NCI-H1092 treated with DMSO at 0.1 percent for 48 hours (cell line): ENCODE results near the gene LMF1.
"Not testable (repeated sequence)": the region's sequence is repeated elsewhere in the genome, so short reads cannot be mapped to it uniquely, and the experiment has no call there.

Experiments used
- DNase-seq: peaks from one replicate; lab custom pipeline; 2025; lab: John Stamatoyannopoulos, UW

LMF1 gene

DNA sequence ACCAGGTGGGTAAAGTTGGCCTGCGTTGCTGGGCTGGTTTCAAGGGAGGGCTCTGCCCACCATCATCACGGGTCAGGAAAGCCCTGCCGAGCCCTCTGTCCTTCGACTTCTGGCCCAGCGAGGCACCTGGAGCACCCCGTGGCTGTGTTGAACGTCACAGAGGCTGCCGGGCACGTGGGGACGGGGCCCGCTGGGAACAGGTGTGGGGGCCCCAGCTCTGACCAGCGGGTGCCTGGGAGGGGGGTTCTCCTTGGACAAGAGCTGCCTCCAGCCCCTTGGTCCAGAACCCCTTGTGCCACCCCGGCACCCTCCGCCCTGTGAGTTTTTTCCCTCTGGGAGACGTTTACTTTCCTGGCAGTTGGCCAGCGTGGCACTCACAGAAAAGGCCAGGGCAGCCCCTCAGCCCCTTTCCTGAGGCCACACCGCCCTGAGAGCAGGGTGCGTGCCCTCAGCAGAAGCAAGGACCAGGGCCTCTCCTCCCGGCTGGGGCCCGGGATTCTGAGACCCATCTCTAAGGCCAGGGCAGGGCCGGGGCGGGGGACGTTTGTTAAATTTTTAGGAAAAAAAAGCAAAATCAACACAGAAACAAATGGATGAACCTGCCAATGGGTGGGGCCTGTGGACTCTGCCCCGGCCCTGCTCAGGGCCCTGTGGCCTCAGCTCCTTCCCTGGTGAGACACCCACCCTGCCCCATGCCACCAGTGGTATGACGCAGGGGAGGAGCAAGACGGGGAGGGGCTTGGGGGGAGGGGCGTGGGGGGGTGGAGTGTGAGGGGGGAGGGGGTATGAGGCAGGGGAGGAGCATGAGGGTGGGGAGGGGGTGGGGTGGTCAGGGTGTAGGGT, 139.0 kb downstream of the LMF1 start:
- DNase-seq: no peak

DNA sequence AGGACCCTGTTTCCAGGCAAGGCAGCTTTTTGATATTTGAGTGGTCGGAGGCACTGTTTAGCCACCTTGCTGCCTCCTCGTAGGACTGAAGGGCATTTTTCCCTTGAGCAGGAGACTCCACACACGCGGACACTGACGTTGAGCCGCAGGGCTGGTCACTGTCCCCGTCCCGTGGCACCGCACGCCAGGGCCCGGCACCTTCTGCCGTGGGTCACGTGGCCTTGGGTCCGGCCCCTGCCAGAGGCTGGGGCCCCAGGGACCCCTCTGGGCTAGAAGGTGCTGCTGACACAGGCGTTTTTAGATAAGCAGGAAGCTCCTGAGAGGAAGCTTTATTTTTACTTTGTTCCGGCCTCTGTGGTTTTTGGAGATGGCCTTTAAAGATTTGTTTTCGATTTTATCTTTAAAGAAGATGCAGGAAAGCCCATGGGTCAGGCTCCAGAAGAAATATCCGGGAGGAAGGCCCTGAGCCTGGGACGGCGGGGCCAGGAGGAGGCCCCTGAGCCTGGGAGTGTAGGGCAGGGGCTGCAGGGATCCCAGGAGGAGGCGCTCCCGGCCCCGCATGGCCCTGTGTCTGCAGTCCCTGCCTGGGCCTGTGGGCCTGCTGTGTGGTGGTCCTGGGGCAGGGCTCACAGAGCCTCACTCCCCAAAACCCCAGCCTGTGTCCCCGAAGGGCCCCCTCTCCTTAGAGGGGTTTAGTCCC, 139.8 kb downstream of the LMF1 start:
- DNase-seq: no peak

DNA sequence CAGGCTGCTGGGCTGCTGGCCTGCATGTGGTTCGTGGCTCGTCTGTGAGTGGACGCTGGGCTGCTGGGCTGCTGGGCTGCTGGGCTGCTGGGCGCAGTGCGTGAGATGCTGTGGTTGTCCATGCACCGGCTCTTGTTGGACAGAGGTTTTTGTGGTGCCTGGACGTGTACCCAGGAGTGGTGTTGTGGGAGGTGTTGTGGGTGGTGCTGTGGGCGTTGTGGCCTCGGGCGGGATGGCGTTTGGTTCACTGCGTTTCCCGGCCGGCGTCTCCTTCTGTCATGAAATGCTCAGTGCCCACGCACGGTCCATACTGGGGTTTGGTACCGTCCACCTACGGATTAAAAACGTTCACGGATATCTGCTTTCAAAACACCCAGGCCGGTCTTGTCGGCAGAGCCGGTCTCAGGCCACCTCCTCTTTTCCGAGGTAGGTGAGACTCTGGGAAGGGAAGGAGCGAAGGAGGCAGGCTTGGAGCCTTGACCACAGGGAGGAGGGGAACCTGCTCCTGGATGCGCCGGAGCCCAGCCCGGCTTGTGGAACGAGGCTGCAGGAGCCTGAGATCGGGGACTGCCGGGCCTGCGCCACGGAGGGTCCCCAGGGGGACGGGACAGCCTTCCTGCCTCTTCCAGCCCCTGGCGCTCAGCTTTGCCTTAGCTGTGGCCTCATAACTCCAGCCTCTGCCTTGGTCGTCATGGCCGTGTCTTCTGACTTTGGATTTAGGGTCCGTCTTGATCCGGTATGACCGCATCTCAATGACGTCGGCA, 140.5 kb downstream of the LMF1 start:
- no peak for DNase-seq

DNA sequence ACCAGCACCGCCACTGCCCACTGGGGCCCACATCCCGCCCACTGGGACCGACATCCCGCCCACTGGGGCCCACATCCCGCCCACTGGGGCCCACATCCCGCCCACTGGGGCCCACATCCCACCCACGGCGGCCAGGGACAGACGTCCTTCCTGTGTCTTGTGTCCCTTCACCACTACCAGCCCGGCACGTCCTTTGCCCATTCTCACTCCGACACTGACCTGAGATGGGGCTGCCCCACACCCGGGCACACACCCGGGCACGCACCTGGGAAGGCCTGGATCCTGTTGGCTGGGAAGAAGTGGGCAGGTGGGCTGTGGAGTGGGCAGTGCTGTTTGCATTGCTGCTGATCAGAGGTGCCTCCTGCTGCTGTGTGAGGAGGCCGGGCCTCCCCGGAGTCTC, 141.9 kb downstream of the LMF1 start:
- no peak for DNase-seq

DNA sequence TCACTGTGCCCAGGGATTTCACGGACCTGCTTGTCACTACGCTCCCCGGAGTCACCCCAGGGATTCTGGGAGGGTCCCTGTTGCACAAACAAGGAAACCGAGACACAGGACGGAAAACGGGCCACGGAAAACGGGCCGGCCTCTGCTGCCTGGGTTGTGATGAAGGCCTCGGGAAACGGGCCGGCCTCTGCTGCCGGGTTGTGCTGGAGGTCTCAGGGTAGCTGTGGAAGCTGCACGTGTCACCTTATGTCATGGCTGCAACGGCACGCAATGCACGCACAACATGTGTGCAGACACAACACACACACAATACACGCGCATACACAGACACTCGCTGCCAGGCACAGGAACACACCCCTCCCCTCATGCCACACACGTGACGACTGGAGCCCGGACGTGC, 143.3 kb downstream of the LMF1 start:
- no peak for DNase-seq

DNA sequence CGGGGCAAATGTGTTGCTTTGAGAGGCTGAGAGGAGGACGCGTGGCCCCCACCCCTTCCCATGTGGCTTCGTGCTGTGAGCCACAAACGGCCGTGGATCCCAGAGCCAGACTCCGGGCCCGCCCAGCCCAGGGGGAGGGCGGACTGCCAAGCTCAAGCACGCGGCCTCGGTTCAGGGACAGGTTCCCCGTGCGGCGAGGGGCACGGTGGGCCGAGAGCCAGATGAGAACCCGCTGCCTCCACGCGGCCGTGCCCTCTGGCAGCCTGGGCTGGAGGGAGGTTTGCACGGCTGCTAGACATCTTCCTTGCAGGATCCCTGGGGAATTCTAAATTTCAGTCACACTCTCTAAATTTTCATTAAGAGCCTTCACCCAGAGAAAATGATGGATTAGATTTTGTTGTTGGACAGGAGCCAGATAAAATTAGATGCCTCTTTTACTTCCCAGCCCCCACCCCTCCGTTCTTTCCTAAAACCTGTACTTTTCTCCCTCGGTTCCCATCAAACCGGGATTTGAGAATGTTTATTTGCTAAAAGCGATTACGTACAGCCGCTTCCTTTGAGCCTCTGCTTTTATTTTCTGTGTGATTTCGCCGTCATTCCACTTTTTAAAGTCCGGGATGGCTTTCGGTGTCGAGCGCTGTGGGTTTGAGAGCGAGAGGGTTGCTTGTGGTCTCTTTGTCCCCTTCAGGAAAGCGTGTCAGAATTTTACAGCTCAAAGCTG, 145.3 kb downstream of the LMF1 start:
- DNase-seq: peak; percentile 46

DNA sequence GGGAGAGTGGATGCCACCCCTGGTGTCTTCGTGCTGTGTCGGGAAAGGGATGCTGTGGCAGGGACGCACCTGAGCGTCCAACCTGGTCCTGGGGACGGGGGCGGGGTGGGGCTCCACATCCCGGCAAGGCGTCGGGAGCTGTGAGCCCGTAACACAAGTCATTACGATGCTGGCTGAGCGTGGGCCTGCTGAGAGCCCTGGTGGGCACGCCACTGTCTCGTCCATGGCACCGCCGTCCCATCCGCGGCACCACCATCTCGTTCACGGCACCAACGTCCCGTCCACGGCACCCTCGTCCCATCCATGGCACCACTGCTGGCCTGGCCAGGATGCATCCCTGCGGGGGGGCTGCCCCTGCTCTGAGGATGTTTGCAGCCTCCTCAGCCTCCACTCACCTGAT, 146.2 kb downstream of the LMF1 start:
- no peak for DNase-seq

DNA sequence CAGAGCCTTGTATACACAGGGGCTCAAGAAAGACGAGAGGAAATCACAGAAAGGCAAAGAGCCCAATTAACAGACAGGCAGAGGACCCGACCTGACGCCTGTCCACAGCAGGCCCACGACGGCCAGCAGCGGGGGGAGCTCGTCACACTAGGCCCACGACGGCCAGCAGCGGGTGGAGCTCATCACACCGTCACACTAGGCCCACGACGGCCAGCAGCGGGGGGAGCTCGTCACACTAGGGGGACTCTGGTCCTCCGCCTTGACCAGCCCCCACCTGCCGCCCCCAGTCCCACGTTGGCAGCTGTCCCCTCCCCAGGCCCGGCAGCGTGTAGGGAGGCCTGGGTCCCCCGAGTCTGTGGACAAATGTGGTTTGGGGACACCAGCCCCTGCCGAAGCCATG, 146.6 kb downstream of the LMF1 start:
- DNase-seq: no peak

DNA sequence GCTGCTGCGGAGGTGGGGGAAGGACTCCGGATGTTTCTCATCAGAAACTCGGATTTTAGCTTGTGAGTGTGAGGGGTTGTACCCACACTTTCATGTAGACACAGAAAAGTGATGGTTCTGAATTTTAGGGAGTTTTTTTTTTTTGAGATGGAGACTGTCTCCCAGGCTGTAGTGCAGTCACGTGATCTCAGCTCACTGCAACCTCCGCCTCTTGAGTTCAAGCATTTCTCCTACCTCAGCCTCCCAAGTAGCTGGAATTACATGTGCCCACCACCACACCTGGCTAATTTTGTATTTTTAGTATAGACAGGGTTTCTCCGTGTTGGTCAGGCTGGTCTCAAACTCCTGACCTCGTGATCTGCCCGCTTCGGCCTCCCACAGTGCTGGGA, 147.9 kb downstream of the LMF1 start:
- DNase-seq: no peak

DNA sequence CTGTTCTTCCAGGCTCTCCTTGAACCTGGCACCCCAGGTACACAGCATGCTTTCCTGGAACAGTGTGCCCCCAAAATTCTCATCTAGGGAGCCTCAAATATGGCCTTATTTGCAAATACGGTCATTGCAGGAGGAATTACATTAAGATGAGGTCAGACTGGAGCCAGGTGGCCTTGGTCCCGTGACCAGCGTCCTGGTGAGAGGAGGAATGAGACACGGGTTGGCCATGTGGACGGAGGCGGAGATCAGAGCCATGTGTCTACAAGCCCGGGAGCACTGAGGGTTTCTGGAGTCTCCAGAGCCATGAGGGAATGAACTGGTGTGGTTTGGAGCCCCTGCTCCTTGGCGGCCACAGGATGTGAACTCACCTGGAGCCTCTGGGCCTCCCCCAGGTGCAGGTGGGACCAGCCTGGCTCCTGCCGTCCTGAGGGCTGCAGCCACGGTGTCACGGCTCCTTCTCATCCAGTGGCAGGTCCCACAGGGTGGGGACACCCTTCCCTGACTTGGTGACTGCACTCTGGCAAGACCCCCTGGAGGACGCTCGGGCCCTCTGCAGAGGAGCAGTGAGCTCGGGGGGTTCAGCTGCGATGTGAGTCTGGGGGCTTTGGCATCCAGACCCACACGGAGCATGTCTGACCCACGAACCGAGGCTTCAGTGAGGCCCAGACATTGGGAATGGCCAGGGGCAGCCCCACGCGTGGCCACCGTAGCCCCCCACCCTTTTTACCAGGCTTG, 148.4 kb downstream of the LMF1 start:
- DNase-seq: no peak

DNA sequence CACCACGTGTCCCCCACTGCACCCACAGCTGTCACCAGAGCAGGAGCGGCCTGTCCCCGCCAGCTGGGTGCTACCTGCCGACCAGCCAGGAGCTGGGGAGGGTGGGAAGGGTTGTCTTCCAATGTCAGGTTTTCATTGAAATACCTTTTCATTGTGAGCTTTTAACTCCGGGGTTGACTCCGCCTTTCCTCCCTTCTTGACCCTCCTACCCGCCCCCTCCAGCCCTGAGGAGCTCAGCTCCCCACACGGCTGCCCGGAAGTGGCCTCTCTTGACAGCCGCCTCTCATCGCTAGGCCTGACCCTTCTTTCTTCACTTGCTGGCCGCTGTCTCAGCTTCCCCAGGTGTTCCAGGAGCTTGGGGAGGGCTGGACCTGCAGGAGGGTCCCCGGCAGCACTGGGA, 149.0 kb downstream of the LMF1 start:
- DNase-seq: no peak

DNA sequence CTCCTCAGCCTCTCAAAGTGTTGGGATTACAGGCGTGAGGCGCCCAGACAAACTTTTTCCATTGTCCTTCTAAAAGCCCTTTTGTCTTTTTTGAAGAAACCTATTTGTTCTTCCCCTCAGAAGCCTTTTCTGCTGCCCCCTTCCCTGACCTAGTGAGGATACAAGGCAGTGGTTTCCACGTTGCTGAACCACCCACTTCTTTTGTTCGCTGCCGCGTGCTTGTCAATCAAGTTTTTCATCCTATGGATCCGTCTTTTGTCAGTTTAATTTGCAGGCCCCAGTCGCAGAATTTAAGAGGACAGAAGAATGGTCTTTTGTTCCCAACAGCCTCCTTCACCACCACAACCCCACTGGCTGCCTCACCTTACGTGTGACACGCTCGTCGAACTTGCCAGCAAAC, 150.0 kb downstream of the LMF1 start:
- no peak for DNase-seq

DNA sequence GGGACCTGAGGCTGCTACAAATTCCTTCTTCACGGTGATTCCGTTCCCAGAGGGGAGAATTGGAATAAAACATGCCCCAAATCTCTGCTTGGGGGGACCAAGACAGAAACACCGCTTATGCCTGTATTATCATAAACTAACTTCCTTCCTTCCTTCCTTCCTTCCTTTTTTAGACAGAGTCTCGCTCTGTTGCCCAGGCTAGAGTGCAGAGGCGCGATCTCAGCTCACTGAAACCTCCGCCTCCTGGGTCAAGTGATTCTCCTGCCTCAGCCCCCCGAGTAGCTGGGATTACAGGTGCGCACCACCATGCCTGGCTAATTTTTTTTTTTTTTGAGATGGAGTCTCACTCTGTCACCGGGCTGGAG, 150.8 kb downstream of the LMF1 start:
- DNase-seq: not testable (repeated sequence)

DNA sequence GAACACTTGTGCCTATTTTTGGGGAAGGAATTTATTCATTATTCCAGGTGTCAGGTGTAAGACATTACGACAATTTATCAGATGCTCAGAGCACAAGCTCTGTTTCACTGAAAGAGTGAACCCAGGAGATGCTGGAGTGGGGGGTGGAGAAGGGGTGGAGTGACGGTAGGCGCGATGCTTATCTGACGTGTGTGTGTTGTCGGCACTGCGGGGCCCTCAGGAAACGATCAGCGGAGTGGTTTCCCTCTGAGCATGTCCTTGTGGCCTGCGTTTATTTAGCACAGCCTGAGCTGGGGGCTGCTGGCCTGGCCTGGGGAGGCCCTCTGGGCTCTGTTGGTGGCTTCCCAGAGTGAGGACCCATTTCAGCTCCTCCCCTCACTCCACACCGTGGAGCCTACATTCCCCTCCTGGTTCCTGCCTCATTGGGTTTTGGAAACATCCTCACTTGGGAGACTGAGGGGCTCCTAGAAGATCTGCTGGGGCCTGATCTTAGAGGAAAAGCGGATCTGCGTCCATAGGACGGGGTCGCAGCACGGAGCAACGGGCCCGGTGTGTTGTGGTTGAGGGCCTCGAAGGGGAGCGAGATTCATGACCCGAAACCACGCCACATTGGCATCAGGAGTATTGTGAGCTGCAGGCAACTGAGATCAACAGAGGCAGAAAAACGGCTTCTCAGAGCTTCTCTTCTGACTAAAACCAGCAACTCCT, 151.3 kb downstream of the LMF1 start:
- DNase-seq: no peak

DNA sequence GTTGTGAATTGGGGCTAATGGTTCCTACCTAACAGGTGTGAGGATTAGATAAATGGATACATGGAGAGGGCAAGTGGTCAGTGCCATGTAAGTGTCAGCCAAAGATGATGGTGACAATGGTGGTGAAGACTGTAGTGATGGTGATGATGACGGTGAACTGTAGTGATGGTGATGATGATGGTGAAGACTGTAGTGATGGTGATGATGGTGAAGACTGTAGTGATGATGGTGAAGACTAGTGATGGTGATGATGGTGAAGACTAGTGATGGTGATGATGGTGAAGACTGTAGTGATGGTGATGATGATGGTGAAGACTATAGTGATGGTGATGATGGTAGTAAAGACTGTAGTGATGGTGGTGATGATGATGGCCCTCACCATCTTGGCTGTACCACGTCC, 152.2 kb downstream of the LMF1 start:
- no peak for DNase-seq

DNA sequence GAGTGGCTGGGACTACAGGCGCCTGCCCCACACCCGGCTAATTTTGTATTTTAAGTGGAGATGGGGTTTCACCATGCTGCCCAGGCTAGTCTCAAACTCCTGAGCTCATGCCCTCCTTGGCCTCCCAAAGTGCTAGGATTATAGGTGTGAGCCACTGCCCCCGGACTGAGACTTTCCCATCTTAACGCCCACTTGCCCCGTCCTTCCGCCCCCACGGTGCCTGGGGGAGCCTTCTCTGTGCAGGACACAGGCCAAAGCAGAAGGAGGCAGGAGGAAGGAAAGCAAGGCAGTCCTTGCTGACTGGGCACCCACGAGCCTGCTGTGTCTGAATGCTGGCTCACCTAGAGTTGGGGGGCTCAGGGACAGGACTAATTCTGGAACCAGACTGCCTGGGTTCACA, 152.7 kb downstream of the LMF1 start:
- no peak for DNase-seq

DNA sequence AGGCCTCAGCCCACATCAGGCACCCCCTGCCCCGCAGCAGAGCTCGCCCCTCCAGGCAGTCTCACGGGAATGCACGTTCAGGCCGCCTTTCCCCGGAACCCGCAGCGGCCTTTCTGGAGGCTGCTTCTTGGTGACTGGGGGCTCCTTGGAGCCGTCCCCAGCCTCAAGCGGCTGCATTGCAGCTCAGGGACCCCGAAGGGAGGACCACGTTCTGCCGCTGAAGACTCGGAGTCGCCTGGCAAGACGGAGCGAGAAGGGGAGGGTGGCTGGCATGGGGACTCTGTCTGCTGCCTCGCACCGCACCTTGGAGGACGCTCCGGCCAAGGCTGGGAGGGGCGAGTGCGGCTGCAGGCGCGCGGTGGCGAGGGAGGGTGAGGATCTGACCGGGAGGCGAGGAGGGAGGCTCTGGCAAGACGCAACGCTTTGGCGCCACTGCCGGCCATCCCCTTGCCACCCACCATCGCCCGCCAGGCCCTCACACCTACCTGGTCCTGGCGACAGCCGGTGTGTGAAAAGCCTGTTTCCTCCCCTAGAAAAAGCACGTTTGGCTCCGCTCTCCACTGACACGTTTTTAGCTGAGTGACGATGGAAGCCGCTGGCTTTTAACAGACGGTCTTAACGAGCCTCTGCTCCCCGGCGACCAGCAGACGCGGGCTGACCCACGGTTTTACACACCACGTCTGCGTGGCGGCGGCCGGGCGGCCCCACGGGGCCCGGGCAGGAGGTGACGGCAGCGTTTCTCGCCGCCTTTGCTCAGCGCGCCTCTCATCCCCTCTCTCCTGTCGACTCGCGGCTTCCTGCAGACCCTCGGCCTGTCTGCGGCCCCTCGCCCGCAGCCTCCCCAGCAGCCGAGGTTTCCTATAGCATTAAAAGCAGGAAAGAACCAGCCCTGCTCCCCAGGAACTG, 153.5 kb downstream of the LMF1 start:
- DNase-seq: no peak

DNA sequence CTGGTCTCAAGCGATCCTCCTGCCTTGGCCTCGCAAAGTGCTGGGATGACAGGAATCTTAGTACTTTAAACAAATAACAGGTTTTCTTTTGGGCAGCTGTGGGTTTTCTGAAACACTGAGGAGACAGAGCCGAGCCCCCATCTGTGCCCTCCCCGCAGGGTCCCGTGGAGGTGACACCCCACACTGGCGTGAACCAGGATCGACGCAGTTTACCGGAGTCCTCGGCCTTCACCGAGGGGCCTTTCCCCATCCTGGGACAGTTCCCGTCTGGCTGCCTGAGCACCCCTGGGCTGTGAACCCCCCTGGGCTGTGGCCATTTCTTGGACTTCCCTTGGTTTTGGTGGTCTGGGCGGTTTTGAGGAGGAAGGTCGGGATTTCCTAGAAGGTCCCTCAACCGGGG, 154.9 kb downstream of the LMF1 start:
- no peak for DNase-seq

DNA sequence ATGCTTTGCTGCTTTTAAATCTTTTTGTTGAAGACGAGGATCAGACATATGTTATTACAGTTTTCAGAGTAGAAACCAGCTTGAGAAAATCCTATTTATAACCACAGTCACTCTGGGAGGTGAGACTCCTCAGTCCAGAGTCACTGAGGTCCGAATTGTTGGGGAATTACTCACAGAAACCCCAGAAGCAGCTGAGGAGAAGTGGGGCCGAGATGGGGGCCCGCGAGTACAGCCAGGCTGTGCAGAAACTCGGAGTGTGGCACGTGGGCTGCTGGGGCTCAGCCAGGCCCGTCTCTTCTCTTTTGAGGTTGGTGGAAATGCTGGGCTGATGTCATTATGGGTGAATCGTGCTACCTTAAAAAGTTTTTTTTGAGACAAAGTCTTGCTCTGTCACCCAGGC, 155.8 kb downstream of the LMF1 start:
- no peak for DNase-seq

DNA sequence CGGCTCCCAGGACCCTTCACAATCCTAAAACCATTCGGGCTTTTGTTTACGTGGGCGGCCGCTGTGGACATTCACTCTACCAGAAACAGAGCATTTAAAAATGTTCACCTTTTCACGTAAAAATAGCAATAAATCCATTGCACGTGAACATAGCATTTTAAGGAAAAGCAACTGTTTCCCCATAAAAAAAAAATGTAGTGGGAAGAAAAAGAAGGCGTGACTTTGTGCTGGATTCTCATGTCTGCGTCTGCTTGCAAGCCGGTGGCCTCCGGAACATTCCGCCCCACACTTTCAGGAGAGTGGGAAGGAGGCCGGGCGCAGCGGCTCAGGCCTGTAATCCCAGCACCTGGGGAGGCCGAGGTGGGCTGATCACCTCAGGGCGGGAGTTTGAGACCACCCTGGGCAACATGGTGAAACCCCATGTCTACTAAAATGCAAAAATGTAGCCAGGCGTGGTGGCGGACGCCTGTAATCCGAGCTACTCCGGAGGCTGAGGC, 156.8 kb downstream of the LMF1 start:
- no peak for DNase-seq
